CD14-positive monocyte (primary cell): ENCODE measurements around the gene KLHL21. TPM values are rescaled to one million over a fixed set of nuclear protein-coding genes. Genes with fewer than 3 reads are reported as not detected.

Source experiments
- DNase-seq, 3 donors: peaks; one replicate each; pipeline ENCODE4 v3.0.0-alpha.2; 2011 to 2022
- H2AFZ ChIP-seq: 2 replicates; pipeline ENCODE4 v1.6.0; 2012; ENCODE audit warnings: mild to moderate bottlenecking, low read depth, low read length, inconsistent platforms; ENCODE audit not compliant: insufficient read depth, poor library complexity, severe bottlenecking
- H3K27ac ChIP-seq, 2 donors: 1 replicate in 1 of 2; 2 replicates in 1 of 2; pipeline ENCODE4 v1.5.1; 2012 to 2013; ENCODE audit warnings: low read length in 2 of 2, control low read depth in 1 of 2, inconsistent platforms in 1 of 2, low read depth in 1 of 2, mild to moderate bottlenecking in 1 of 2
- H3K27me3 ChIP-seq, 2 donors: one replicate each; pipeline versions ENCODE4 v1.6.0 to v1.6.1; 2011 to 2013; ENCODE audit warnings: low read length in 2 of 2; ENCODE audit not compliant: control insufficient read depth in 2 of 2, insufficient read depth in 2 of 2
- H3K36me3 ChIP-seq, 2 donors: replicated peaks in 1 of 2; 1 replicate in 1 of 2; 2 replicates in 1 of 2; pipeline versions ENCODE4 v1.5.1 to v1.6.1; 2012 to 2013; ENCODE audit warnings: low read length in 2 of 2, control low read depth in 1 of 2, inconsistent platforms in 1 of 2, mild to moderate bottlenecking in 1 of 2; ENCODE audit not compliant: insufficient read depth in 2 of 2, control insufficient read depth in 1 of 2
- H3K4me1 ChIP-seq, 2 donors: 1 replicate in 1 of 2; 2 replicates in 1 of 2; pipeline versions ENCODE4 v1.5.1 to v1.6.1; 2012 to 2013; ENCODE audit warnings: low read length in 2 of 2, control low read depth in 1 of 2, inconsistent platforms in 1 of 2, mild to moderate bottlenecking in 1 of 2, moderate library complexity in 1 of 2; ENCODE audit not compliant: insufficient read depth in 2 of 2, control insufficient read depth in 1 of 2
- H3K4me2 ChIP-seq: replicated peaks from 2 replicates; pipeline ENCODE3; 2012; ENCODE audit warnings: low read length, moderate library complexity, mild to moderate bottlenecking; ENCODE audit not compliant: poor library complexity, severe bottlenecking; ENCODE audit errors: extremely low read depth
- H3K4me3 ChIP-seq, 3 experiments: fragments of 200-600 bp in 1 of 3; sonication (generic) in 1 of 3; replicated peaks in 1 of 3; 1 replicate in 2 of 3; 2 replicates in 1 of 3; pipeline ENCODE4 v1.5.1; 2011 to 2013; ENCODE audit warnings: low read length in 3 of 3, mild to moderate bottlenecking in 3 of 3, control low read depth in 2 of 3, low read depth in 2 of 3, inconsistent platforms in 1 of 3, moderate library complexity in 1 of 3
- H3K79me2 ChIP-seq: 2 replicates; pipeline ENCODE4 v1.6.0; 2012; ENCODE audit warnings: mild to moderate bottlenecking, control low read depth, inconsistent platforms, low read length, moderate library complexity; ENCODE audit not compliant: insufficient read depth
- H3K9ac ChIP-seq: 2 replicates; pipeline ENCODE4 v1.6.0; 2017; ENCODE audit warnings: low read length, mild to moderate bottlenecking; ENCODE audit not compliant: insufficient read depth, poor library complexity, severe bottlenecking
- H3K9me3 ChIP-seq, 2 donors: replicated peaks in 1 of 2; 1 replicate in 1 of 2; 2 replicates in 1 of 2; pipeline versions ENCODE4 v1.5.1 to v1.6.1; 2012 to 2013; ENCODE audit warnings: low read length in 2 of 2, control low read depth in 1 of 2; ENCODE audit not compliant: control insufficient read depth in 1 of 2, insufficient read depth in 1 of 2
- H4K20me1 ChIP-seq: 2 replicates; pipeline ENCODE4 v1.6.0; 2012; ENCODE audit warnings: mild to moderate bottlenecking, low read length, control low read depth, moderate library complexity; ENCODE audit not compliant: insufficient read depth
- H3K27ac Mint-ChIP-seq, 7 donors: one replicate each; pipeline ENCODE4 v1.8.0; 2020; ENCODE audit warnings: mild to moderate bottlenecking in 7 of 7, mixed read lengths in 7 of 7, moderate library complexity in 6 of 7, inconsistent platforms in 2 of 7
- H3K27me3 Mint-ChIP-seq, 3 donors: one replicate each; pipeline ENCODE4 v1.8.0; 2021 to 2022; ENCODE audit warnings: low read depth in 3 of 3, mild to moderate bottlenecking in 3 of 3, mixed read lengths in 3 of 3, moderate library complexity in 3 of 3, inconsistent platforms in 1 of 3
- H3K36me3 Mint-ChIP-seq, 2 donors: one replicate each; pipeline ENCODE4 v1.8.0; 2020; ENCODE audit warnings: mixed read lengths in 2 of 2, inconsistent platforms in 1 of 2, mild to moderate bottlenecking in 1 of 2
- H3K4me1 Mint-ChIP-seq: one replicate; pipeline ENCODE4 v1.8.0; 2020; ENCODE audit warnings: mild to moderate bottlenecking, mixed read lengths
- H3K4me3 Mint-ChIP-seq, 2 donors: one replicate each; pipeline ENCODE4 v1.8.0; 2020; ENCODE audit warnings: mild to moderate bottlenecking in 2 of 2, mixed read lengths in 2 of 2, moderate library complexity in 1 of 2
- H3K9me3 Mint-ChIP-seq, 7 donors: one replicate each; pipeline ENCODE4 v1.8.0; 2020 to 2022; ENCODE audit warnings: mixed read lengths in 7 of 7, mild to moderate bottlenecking in 6 of 7, moderate library complexity in 6 of 7, inconsistent platforms in 2 of 7
- WGBS: methylation state at CpG from one replicate; pipeline ENCODE4 v1.1.5; 2013; ENCODE audit warnings: missing lambda C conversion rate; ENCODE audit not compliant: insufficient coverage; 5-methylcytosine and 5-hydroxymethylcytosine counted together
- intact Hi-C, 2 donors: fragments of 100-400 bp; cut with micrococcal nuclease; formaldehyde crosslinking; loops; one replicate each; pipeline versions ENCODE4 v1.15.0 to v1.15.1; 2023
- polyA plus RNA-seq, 3 donors: library from polyadenylated mRNA; depleted of rRNA in 1 of 3; unstranded in 2 of 3; stranded (reverse) in 1 of 3; fragments of 300-500 nt in 2 of 3; fragments of >200 nt in 1 of 3; fragmentation: Illumina TruSeq in 2 of 3; gene quantifications; 1 replicate in 2 of 3; 2 replicates in 1 of 3; pipeline ENCODE4 v1.2.3, GENCODE V29; 2012 to 2021
- TF ChIP-seq, protein P1 (sequence below): fragments of 200-600 bp; IDR thresholded peaks from one replicate; pipeline ENCODE4 v1.8.0; 2022; ENCODE audit warnings: antibody characterized with exemption, mild to moderate bottlenecking

The KLHL21 gene
- polyA plus RNA-seq, 3 donors = 5.9 to 31.0 (median 7.3) TPM

DNA sequence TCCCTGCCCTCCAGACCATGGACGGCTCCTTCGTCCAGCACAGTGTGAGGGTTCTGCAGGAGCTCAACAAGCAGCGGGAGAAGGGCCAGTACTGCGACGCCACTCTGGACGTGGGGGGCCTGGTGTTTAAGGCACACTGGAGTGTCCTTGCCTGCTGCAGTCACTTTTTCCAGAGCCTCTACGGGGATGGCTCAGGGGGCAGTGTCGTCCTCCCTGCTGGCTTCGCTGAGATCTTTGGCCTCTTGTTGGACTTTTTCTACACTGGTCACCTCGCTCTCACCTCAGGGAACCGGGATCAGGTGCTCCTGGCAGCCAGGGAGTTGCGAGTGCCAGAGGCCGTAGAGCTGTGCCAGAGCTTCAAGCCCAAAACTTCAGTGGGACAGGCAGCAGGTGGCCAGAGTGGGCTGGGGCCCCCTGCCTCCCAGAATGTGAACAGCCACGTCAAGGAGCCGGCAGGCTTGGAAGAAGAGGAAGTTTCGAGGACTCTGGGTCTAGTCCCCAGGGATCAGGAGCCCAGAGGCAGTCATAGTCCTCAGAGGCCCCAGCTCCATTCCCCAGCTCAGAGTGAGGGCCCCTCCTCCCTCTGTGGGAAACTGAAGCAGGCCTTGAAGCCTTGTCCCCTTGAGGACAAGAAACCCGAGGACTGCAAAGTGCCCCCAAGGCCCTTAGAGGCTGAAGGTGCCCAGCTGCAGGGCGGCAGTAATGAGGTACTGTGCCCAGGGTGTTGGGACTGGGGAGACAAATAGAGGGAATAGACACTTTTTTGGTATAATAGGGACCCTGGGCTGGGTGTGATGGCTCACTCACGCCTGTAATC, 21.9 kb downstream of the KLHL21 start:
- peaks cover 0 to 3% (median 0%) of the 10 kb centered on the region in 7 donors for H3K9me3 Mint-ChIP-seq
- Histone ChIP-seq H3K27me3 (no peaks in the 10 kb centered on the region), H3K9ac (peak overlapping the region; percentile 99), H3K4me1 (peaks cover 33 to 34% of the 10 kb centered on the region in 2 donors), H3K27ac (peak overlapping the region; percentile 88 to 97), H3K4me2 (peak overlapping the region; percentile 88), H3K4me3 (peak overlapping the region; percentile 61 to 83 (median 76)), H4K20me1 (peaks cover 48% of the 10 kb centered on the region), H2AFZ (peak overlapping the region; percentile 70), H3K9me3 (no peaks in the 10 kb centered on the region), H3K36me3 (peaks cover 2 to 12% of the 10 kb centered on the region in 2 donors), H3K79me2 (peaks cover 43% of the 10 kb centered on the region)
- peaks cover 6 to 8% of the 10 kb centered on the region in 2 donors for H3K36me3 Mint-ChIP-seq
- H3K4me1 Mint-ChIP-seq = peaks cover 41% of the 10 kb centered on the region
- intact Hi-C loops = loop anchor here (1.0 to 5.0 kb wide), 3 partner anchors 20 to 36 kb away; partner anchors contain the start of gene PHF13 (in 1 of the 2)
- 31% methylated on average over 18 of the region's 19 CpGs for WGBS
- DNase-seq = peak in 2 of 3 donors; percentile 51 to 69
- H3K4me3 Mint-ChIP-seq = peak overlapping the region; percentile 96 to 97
- H3K27me3 Mint-ChIP-seq = peaks cover 0 to 3% (median 0%) of the 10 kb centered on the region in 3 donors
- peak overlapping the region; percentile 97 to 100 (median 99) for H3K27ac Mint-ChIP-seq
- TF ChIP-seq, protein P1, sequence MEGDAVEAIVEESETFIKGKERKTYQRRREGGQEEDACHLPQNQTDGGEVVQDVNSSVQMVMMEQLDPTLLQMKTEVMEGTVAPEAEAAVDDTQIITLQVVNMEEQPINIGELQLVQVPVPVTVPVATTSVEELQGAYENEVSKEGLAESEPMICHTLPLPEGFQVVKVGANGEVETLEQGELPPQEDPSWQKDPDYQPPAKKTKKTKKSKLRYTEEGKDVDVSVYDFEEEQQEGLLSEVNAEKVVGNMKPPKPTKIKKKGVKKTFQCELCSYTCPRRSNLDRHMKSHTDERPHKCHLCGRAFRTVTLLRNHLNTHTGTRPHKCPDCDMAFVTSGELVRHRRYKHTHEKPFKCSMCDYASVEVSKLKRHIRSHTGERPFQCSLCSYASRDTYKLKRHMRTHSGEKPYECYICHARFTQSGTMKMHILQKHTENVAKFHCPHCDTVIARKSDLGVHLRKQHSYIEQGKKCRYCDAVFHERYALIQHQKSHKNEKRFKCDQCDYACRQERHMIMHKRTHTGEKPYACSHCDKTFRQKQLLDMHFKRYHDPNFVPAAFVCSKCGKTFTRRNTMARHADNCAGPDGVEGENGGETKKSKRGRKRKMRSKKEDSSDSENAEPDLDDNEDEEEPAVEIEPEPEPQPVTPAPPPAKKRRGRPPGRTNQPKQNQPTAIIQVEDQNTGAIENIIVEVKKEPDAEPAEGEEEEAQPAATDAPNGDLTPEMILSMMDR = no peak

DNA sequence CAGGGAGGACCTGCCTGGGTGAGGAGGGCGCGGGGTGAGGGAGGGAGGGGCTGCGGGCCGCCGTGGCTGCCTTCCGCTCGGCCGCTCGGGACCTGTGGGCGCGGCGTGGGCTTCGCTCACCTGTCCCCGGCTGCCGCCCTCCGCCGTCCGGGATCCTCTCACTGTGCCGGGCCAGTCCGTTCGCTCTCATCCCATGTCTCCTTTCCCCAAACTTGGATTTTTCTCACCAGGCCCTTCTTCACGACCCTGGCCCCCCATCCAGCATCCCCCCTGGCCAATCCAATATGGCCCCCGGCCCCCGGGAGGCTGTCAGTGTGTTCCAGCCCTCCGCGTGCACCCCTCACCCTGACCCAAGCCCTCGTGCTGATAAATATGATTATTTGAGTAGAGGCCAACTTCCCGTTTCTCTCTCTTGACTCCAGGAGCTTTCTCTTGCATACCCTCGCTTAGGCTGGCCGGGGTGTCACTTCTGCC, 22.5 kb downstream of the KLHL21 start:
- Histone ChIP-seq H3K27ac (peak overlapping the region; percentile 88 to 97), H2AFZ (peak overlapping the region; percentile 70), H3K9ac (peak overlapping the region; percentile 99), H3K9me3 (no peaks in the 10 kb centered on the region), H3K4me2 (peak overlapping the region; percentile 88), H4K20me1 (peaks cover 41% of the 10 kb centered on the region), H3K79me2 (peaks cover 37% of the 10 kb centered on the region), H3K4me1 (peaks cover 33 to 34% of the 10 kb centered on the region in 2 donors), H3K36me3 (peaks cover 0 to 6% of the 10 kb centered on the region in 2 donors), H3K27me3 (no peaks in the 10 kb centered on the region), H3K4me3 (peak overlapping the region; percentile 61 to 83 (median 76))
- WGBS = 0% methylated on average over 25 of the region's 30 CpGs
- Mint-ChIP-seq H3K4me1 (peaks cover 39% of the 10 kb centered on the region), H3K27ac (peak overlapping the region; percentile 97 to 100 (median 99)), H3K27me3 (peaks cover 0 to 3% (median 1%) of the 10 kb centered on the region in 3 donors), H3K9me3 (peaks cover 0 to 3% (median 0%) of the 10 kb centered on the region in 7 donors), H3K4me3 (peak overlapping the region; percentile 96 to 97), H3K36me3 (peaks cover 5 to 8% of the 10 kb centered on the region in 2 donors)
- TF ChIP-seq, protein P1 = no peak
- peak; percentile 58 to 73 (median 61) for DNase-seq
- intact Hi-C loops = loop anchor here (1.0 to 5.0 kb wide), 3 partner anchors 21 to 37 kb away; partner anchors contain the start of gene PHF13 (in 1 of the 2)
